Right lobe of liver (tissue), 4 donors: ENCODE results near the gene DCAF17.

ENCODE experiments used
- POLR2A ChIP-seq: fragments of 450-650 bp; IDR thresholded peaks from one replicate; pipeline ENCODE4 v1.6.1; 2017; ENCODE audit warnings: antibody characterized with exemption, mild to moderate bottlenecking
- TF ChIP-seq, protein P1 (sequence below), 4 donors: fragments of 200-600 bp in 3 of 4; fragments of 450-650 bp in 1 of 4; IDR thresholded peaks; one replicate each; pipeline versions ENCODE4 v1.5.1 to v1.8.0; 2016 to 2022; ENCODE audit warnings: antibody characterized with exemption in 4 of 4, mild to moderate bottlenecking in 2 of 4
- donor health status: DM: no; HTN: no; CAD: no.
- donor health status: DM: no; HTN: no; CAD: no.
- donor health status: DM: no; HTN: yes; CAD: no.

DNA sequence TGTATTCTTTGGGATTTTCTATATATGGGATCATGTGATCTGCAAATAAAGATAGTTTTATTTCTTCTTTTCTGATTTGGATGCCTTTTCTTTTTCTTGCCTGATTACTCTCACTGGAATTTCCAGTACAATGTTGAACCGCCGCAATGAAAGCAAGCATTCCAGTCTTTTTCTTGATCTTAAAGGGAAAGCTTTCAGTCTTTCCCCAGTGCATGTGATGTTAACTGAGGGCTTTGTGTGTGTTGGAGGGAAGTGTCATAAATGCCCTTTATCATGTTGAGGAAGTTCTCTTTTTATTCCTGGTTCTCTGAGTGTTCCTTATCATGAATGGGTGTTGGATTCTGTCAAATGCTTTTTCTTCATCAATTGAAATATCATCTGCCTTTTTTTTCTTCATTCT, 71.3 kb downstream of the DCAF17 start:
- TF ChIP-seq, protein P1, sequence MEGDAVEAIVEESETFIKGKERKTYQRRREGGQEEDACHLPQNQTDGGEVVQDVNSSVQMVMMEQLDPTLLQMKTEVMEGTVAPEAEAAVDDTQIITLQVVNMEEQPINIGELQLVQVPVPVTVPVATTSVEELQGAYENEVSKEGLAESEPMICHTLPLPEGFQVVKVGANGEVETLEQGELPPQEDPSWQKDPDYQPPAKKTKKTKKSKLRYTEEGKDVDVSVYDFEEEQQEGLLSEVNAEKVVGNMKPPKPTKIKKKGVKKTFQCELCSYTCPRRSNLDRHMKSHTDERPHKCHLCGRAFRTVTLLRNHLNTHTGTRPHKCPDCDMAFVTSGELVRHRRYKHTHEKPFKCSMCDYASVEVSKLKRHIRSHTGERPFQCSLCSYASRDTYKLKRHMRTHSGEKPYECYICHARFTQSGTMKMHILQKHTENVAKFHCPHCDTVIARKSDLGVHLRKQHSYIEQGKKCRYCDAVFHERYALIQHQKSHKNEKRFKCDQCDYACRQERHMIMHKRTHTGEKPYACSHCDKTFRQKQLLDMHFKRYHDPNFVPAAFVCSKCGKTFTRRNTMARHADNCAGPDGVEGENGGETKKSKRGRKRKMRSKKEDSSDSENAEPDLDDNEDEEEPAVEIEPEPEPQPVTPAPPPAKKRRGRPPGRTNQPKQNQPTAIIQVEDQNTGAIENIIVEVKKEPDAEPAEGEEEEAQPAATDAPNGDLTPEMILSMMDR (IDR thresholded peaks at IDR 0.05) = no peak
- TF ChIP-seq POLR2A = no peak
